ENCODE data around the gene OR2J1.
"Not testable (repeated sequence)": the region's sequence is repeated elsewhere in the genome, so short reads cannot be mapped to it uniquely, and the experiment has no call there.

OR2J1 gene

GRCh38 chr6:29131691-29132090, 32.4 kb downstream of the OR2J1 start:
- no peaks in the 10 kb centered on the region for H3K9me3 Mint-ChIP-seq
- no peaks in the 10 kb centered on the region for H3K4me1 Mint-ChIP-seq

GRCh38 chr6:29137724-29138123, 38.4 kb downstream of the OR2J1 start:
- Mint-ChIP-seq H3K4me1 (no peaks in the 10 kb centered on the region), H3K9me3 (no peaks in the 10 kb centered on the region)
- no peak for DNase-seq (ENCODE audit: low spot score in 2 of 2)

More at GRCh38 chr6:29131691-29132090, 32.4 kb downstream of the OR2J1 start:
- Mint-ChIP-seq H3K27ac (no peak overlapping the region), H3K4me3 (no peak overlapping the region), H3K36me3 (no peaks in the 10 kb centered on the region), H3K27me3 (peaks cover 11% of the 10 kb centered on the region)
- ATAC-seq (ENCODE audit: low read depth) (no peak), DNase-seq (ENCODE audit: low spot score in 2 of 2) (no peak)

GRCh38 chr6:29141606-29142005, 42.3 kb downstream of the OR2J1 start:
- Mint-ChIP-seq H3K27ac (no peak overlapping the region), H3K27me3 (peaks cover 3% of the 10 kb centered on the region), H3K4me1 (no peaks in the 10 kb centered on the region), H3K36me3 (no peaks in the 10 kb centered on the region), H3K4me3 (no peak overlapping the region), H3K9me3 (no peaks in the 10 kb centered on the region)
- no peak for DNase-seq (ENCODE audit: low spot score in 2 of 2)
- ATAC-seq (ENCODE audit: low read depth), result no peak

More at GRCh38 chr6:29137724-29138123, 38.4 kb downstream of the OR2J1 start:
- no peak for ATAC-seq (ENCODE audit: low read depth)
- H3K4me3 Mint-ChIP-seq, result no peak overlapping the region
- peaks cover 8% of the 10 kb centered on the region for H3K27me3 Mint-ChIP-seq
- no peak overlapping the region for H3K27ac Mint-ChIP-seq
- no peaks in the 10 kb centered on the region for H3K36me3 Mint-ChIP-seq

GRCh38 chr6:29142309-29142708, 43.0 kb downstream of the OR2J1 start:
- Mint-ChIP-seq H3K4me3 (no peak overlapping the region), H3K9me3 (no peaks in the 10 kb centered on the region), H3K36me3 (no peaks in the 10 kb centered on the region), H3K4me1 (no peaks in the 10 kb centered on the region), H3K27ac (no peak overlapping the region), H3K27me3 (peaks cover 3% of the 10 kb centered on the region)
- DNase-seq (ENCODE audit: low spot score in 2 of 2) (no peak), ATAC-seq (ENCODE audit: low read depth) (no peak)

GRCh38 chr6:29146179-29146578, 46.9 kb downstream of the OR2J1 start:
- DNase-seq (ENCODE audit: low spot score in 2 of 2) (no peak), ATAC-seq (ENCODE audit: low read depth) (no peak)
- H3K27me3 Mint-ChIP-seq, result peaks cover 3% of the 10 kb centered on the region
- H3K4me1 Mint-ChIP-seq, result no peaks in the 10 kb centered on the region
- H3K27ac Mint-ChIP-seq, result no peak overlapping the region
- peaks cover 4% of the 10 kb centered on the region for H3K9me3 Mint-ChIP-seq
- H3K36me3 Mint-ChIP-seq, result peaks cover 3% of the 10 kb centered on the region
- H3K4me3 Mint-ChIP-seq, result no peak overlapping the region

- DNase-seq (ENCODE audit: low spot score in 2 of 2), result no peak
- H3K4me3 Mint-ChIP-seq, result no peak overlapping the region
- peaks cover 3% of the 10 kb centered on the region for H3K36me3 Mint-ChIP-seq
- H3K27me3 Mint-ChIP-seq, result peaks cover 5% of the 10 kb centered on the region
- ATAC-seq (ENCODE audit: low read depth), result no peak
- no peaks in the 10 kb centered on the region for H3K4me1 Mint-ChIP-seq
- peaks cover 4% of the 10 kb centered on the region for H3K9me3 Mint-ChIP-seq
- H3K27ac Mint-ChIP-seq, result no peak overlapping the region
Measured at GRCh38 chr6:29147074-29147473, 47.8 kb downstream of the OR2J1 start.

GRCh38 chr6:29149444-29149843, 50.2 kb downstream of the OR2J1 start:
- H3K36me3 Mint-ChIP-seq; H3K4me3 Mint-ChIP-seq; H3K4me1 Mint-ChIP-seq; H3K27ac Mint-ChIP-seq; H3K9me3 Mint-ChIP-seq; DNase-seq (ENCODE audit: low spot score in 2 of 2); ATAC-seq (ENCODE audit: low read depth); H3K27me3 Mint-ChIP-seq: not testable (repeated sequence)
